MG63 (cell line): ENCODE data around the gene SCN10A. TPM values are rescaled to one million over a fixed set of nuclear protein-coding genes. Genes with fewer than 3 reads are reported as not detected.

ENCODE experiments used
- DNase-seq: peaks from one replicate; pipeline ENCODE4 v3.0.0-alpha.2; 2020
- H3K27me3 ChIP-seq: fragments of 250-450 bp; sonication (Bioruptor Pico); 2 replicates; pipeline ENCODE4 v1.5.1; 2020; ENCODE audit warnings: mild to moderate bottlenecking, moderate library complexity
- H3K36me3 ChIP-seq: fragments of 250-450 bp; sonication (Bioruptor Pico); 2 replicates; pipeline ENCODE4 v1.5.1; 2020; ENCODE audit warnings: mild to moderate bottlenecking, moderate library complexity
- H3K4me3 ChIP-seq: fragments of 250-450 bp; sonication (Bioruptor Pico); 2 replicates; pipeline ENCODE4 v1.5.1; 2020; ENCODE audit warnings: mild to moderate bottlenecking, moderate library complexity
- H3K9me3 ChIP-seq: fragments of 250-450 bp; sonication (Bioruptor Pico); 2 replicates; pipeline ENCODE4 v1.5.1; 2020; ENCODE audit warnings: mild to moderate bottlenecking, moderate library complexity
- total RNA-seq: library from RNA; depleted of rRNA; stranded (reverse); fragments of >200 nt; shearing (Covaris generic); gene quantifications from 2 replicates; pipeline ENCODE4 v1.2.3, GENCODE V29; 2014; ENCODE audit warnings: low replicate concordance; rRNA removed

The SCN10A gene
- not detected in 2 replicates for total RNA-seq

DNA sequence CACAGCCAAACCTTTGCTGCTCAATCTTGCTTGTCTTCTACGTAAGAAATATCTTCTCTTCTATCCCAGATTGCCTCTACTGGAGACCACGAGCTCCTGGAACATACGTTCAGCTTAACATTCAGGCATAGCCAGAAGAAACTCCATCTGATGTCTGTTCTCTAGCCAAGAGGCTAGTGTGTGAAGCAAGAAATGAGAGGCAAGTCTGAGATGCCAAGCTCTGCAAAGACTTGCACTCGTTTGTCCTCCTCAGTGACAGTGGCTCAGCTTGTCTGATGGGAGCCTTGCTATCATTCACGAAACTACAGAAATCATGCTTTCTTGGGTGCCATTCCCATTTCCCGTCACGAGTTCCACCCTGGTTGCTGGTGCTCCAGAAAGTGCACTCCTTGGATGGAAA, at the start of gene SCN10A:
TSS of gene SCN10A (minus strand) at position 192 of the 400 bp plus-strand sequence. CDS start 22,207 bp downstream, outside the sequence.
- DNase-seq = no peak
- no peaks in the 10 kb centered on the region for H3K27me3 ChIP-seq
- no peak within 1 kb of the TSS for H3K4me3 ChIP-seq
- H3K9me3 ChIP-seq = no peaks in the 10 kb centered on the region
- H3K36me3 ChIP-seq = no peaks in the 10 kb centered on the region

DNA sequence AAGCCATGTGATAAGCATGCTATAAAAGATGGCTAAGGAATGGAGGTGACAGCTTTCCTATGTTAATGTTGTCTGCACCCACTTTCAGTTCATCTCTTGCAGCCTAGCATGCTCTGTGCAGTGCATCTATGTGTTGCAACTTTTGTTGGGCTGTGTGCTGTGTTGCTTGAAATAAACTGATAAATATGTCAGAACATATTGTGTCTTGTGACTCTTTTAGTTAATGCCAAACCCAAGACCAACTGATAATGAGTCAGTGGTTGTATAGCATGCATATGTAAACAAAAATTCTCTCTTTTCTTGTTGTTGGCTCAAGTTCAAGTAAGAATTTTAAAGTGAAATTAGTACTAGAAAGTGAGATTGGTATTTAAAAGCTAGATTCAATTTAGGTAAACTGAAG, 37.0 kb upstream of the SCN10A start:
- Histone ChIP-seq H3K27me3 (no peaks in the 10 kb centered on the region), H3K4me3 (no peak overlapping the region), H3K36me3 (no peaks in the 10 kb centered on the region), H3K9me3 (no peaks in the 10 kb centered on the region)
- no peak for DNase-seq

DNA sequence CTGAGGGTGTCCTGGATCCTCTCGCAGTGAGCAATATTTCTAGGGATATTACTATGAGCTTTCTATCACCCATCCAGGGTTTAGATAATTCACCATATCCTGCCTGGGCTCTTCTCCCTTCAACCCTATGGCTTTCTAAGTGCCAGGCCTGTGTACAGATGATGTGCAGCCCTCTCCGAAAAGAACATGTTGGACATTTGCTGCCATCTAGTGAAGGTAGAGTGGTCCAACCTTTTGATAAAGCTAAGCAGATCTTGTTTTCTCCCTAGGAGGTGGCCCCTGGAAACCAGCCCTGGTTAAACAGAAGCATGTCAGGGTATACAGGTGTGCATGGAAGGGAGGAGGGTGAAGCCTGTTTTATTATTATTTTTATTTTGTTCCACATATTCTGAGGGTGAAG, 27.9 kb upstream of the SCN10A start:
- H3K36me3 ChIP-seq = no peaks in the 10 kb centered on the region
- H3K4me3 ChIP-seq = no peak overlapping the region
- H3K9me3 ChIP-seq = no peaks in the 10 kb centered on the region
- 0 out of 2 replicates have a peak, but pooled peaks cover 2% of the 10 kb centered on the region for H3K27me3 ChIP-seq
- DNase-seq = peak; percentile 4

DNA sequence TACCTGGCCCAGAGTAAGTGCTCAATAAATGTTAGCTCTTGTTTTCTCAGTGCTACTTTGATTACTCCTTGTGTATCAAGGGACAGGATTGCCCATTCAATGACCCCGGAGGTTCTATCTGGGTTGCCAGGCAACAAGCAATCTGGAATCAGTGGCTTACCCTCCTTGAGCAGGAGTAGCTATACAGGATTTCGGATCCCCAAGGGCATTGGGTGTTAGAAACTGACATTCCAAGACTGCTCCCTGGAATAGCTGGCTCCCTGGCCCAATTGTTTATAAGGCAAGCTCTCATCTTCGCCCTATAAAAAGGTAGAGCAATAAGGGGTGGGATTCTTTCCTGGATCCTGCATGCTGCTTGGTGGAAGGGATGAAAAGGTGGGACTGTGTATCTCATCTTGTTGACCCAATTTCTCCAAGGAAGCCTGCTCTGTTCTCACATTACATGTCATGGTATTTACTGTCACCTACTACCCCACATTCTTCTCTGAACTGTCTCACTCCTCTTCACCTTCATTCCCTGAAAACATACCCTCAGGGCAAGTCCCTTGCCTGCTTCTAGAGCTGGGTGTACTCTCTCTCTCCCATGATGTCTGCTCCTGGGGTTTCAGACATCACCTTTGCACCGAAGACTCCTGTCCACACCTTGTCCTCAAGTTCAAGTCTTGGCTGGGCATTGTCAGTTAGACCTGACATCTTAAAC, 26.4 kb upstream of the SCN10A start:
- DNase-seq = no peak
- Histone ChIP-seq H3K9me3 (no peaks in the 10 kb centered on the region), H3K4me3 (no peak overlapping the region), H3K27me3 (0 out of 2 replicates have a peak, but pooled peaks cover 2% of the 10 kb centered on the region), H3K36me3 (no peaks in the 10 kb centered on the region)

DNA sequence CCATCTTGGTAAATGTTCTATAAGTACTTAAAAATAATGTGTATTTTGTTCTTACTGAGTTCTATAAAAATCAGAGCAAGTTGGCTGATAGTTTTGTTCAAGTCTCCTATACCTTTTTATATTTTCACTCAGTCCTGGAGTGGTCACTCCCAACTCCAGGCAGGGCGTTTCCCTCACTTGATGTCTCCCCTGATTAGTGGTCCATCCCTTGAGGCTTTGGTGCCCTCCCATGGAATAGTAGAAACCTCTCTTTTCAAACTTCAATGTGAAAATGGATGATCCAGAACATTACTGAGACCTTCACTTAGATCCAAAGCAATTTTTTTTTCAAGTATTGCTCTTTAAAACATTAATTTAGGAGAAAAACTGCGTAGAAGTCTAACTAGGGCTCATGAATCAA, 25.0 kb upstream of the SCN10A start:
- Histone ChIP-seq H3K27me3 (0 out of 2 replicates have a peak, but pooled peaks cover 2% of the 10 kb centered on the region), H3K9me3 (no peaks in the 10 kb centered on the region), H3K4me3 (no peak overlapping the region), H3K36me3 (no peaks in the 10 kb centered on the region)
- no peak for DNase-seq

DNA sequence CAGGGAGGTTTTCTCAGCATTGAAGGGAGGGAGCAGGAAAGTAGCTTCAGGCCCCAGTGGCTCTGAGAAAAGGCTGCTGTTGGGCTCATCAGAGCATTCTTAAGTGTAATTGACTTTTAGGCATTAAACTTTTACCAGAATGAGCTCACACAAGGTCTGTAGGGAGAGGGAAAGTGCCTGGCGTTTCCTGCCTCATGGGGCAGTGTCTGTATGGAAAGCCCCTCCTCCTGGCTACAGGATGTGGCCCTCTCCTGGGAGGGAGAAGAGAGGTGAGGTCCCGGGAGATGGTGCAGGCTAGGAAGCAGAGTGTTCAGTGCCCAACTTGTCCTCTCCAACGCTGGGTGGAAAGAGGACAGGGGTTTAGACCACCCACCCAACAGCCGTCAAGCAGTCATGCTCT, 21.3 kb upstream of the SCN10A start:
- Histone ChIP-seq H3K9me3 (no peaks in the 10 kb centered on the region), H3K36me3 (no peaks in the 10 kb centered on the region), H3K27me3 (0 out of 2 replicates have a peak, but pooled peaks cover 2% of the 10 kb centered on the region), H3K4me3 (no peak overlapping the region)
- DNase-seq = no peak

DNA sequence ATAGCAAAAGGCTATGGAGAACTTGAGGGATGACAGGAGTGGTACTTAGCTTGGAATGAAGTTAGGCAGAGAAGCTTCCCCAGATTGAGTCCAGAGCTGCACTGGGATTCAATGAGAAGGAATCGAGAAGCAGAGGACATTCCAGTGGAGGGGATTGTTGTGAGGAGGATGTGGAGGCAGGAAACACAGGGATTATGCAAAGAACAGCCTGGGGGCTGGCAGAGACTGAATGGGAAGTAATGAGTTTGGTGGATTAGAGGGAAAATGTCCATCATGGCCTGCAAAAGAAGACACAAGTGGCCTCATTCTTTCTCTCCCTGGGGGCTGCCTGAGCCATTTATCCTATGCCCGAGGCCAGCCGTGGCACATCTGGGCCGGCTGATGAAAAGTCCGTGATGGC, 20.5 kb upstream of the SCN10A start:
- no peaks in the 10 kb centered on the region for H3K36me3 ChIP-seq
- no peaks in the 10 kb centered on the region for H3K9me3 ChIP-seq
- H3K27me3 ChIP-seq = 0 out of 2 replicates have a peak, but pooled peaks cover 2% of the 10 kb centered on the region
- DNase-seq = no peak
- no peak overlapping the region for H3K4me3 ChIP-seq

DNA sequence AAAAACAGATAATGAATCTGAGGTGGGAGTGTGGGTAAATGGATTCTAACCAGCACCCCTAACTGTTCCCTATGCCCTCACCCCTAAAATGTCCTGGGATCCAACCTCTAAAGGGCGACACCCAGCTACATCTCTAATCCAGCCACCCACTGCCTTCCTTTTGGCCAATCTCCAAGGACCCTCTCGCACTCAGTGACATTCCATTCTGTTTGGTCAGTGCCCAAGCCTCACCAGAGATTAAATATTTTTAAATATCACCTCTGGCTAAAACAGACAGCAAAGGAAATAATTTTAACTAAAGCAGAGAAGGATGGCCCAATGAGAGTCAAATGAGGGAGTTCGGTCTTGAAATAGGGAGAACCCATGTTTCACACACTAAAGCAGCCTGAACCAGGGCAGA, 19.9 kb upstream of the SCN10A start:
- H3K9me3 ChIP-seq = no peaks in the 10 kb centered on the region
- 0 out of 2 replicates have a peak, but pooled peaks cover 2% of the 10 kb centered on the region for H3K27me3 ChIP-seq
- H3K36me3 ChIP-seq = no peaks in the 10 kb centered on the region
- H3K4me3 ChIP-seq = no peak overlapping the region
- no peak for DNase-seq

DNA sequence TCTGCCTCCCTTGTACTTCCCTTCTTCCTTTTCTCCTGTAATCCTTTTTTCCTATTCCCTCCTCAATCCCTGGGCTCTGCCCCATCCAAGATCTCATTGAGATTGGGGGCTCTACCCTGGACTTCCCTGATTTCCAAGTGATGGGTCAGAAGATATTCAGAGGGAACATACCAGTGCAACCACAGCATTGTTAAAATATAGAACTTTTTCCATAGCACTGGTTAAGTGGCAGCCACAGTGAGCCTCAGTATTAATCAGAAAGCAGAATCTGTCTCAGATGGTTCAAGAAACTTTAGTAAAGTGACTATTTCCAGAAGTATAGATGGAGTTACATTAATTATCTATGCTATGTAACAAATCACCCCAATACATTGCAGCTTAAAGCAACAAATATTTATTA, 18.7 kb upstream of the SCN10A start:
- Histone ChIP-seq H3K36me3 (no peaks in the 10 kb centered on the region), H3K4me3 (no peak overlapping the region), H3K27me3 (no peaks in the 10 kb centered on the region), H3K9me3 (no peaks in the 10 kb centered on the region)
- DNase-seq = no peak

DNA sequence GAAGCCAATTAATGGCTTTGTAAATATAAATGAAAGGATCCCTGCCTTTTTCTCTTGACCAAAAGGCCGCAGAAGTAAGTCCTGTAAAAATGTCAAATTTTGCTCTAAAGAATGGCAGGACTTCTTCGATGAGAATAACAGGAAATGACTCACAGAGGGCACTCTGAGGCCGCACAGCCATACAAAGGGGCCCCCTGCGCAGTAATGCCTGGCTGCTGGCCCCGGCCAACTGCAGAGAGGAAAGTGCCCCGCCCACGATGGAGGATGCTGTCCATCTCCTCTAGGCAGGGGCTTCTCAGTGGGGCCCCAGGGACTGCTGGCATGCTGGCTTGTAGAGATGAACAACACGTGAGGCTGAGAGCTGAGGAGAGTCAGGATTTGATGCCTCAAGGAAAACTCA, 18.1 kb upstream of the SCN10A start:
- peak; percentile 86 for DNase-seq
- Histone ChIP-seq H3K9me3 (no peaks in the 10 kb centered on the region), H3K27me3 (no peaks in the 10 kb centered on the region), H3K36me3 (no peaks in the 10 kb centered on the region), H3K4me3 (no peak overlapping the region)

DNA sequence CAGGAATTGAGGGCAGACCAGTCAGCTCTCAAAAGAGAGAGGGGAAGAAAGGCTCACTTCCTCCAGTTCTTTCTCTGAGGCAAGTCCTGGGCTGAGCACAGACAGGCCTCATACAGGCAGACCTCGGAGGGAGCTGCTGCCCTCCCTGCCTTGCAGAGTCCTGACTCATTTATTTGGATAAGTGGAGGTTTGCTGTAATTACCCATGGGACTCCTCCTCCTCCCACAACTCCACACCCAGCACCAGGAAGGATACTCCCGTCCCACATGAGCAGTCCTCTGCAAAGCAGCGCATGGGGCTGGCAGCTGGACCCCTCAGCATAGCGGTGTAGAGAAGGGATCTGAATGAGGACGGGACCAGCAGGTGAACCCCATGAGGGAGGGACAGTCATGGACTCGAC, 13.4 kb upstream of the SCN10A start:
- Histone ChIP-seq H3K9me3 (no peaks in the 10 kb centered on the region), H3K4me3 (no peak overlapping the region), H3K36me3 (no peaks in the 10 kb centered on the region), H3K27me3 (no peaks in the 10 kb centered on the region)
- peak; percentile 64 for DNase-seq

DNA sequence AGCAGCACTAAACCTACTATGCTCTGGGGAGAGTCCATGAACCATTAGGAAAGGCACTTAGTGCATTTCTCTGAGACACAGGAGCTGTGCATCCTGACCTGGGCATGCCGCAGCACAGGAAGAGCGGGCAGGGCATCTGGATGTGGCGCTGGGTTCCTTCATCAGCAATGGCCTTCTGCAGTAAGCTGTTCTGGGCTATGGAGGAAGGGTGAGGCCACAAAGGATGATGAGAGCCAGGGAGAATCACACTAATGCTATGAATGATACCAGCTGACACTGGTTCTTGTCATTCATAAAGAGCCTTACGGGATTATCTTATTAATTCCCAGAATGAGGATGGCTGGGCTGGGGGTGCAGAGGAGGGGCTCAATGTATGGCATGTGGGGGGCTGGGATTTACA, 12.7 kb upstream of the SCN10A start:
- no peak overlapping the region for H3K4me3 ChIP-seq
- no peaks in the 10 kb centered on the region for H3K36me3 ChIP-seq
- no peaks in the 10 kb centered on the region for H3K9me3 ChIP-seq
- H3K27me3 ChIP-seq = no peaks in the 10 kb centered on the region
- DNase-seq = no peak

DNA sequence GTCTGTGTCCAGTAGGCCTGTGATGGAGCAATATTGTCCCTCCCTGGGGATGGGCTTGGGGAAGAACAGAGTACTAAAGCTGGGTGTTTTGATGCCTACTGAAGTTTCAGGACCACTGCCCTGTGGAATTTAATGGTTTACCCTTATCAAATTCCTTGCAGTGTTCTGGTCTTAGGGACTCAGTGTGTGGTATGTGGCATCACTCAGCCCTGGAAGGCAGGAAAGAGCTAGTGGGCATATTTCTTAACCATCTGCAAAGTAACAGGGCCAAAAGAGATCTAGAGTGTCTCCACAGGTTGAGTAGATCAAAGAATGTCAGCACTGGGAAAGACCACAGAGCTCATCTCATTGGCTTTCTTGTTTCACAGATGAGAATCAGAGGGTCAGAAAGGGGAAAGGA, 11.8 kb upstream of the SCN10A start:
- Histone ChIP-seq H3K9me3 (no peaks in the 10 kb centered on the region), H3K27me3 (no peaks in the 10 kb centered on the region), H3K4me3 (no peak overlapping the region), H3K36me3 (no peaks in the 10 kb centered on the region)
- DNase-seq = no peak

DNA sequence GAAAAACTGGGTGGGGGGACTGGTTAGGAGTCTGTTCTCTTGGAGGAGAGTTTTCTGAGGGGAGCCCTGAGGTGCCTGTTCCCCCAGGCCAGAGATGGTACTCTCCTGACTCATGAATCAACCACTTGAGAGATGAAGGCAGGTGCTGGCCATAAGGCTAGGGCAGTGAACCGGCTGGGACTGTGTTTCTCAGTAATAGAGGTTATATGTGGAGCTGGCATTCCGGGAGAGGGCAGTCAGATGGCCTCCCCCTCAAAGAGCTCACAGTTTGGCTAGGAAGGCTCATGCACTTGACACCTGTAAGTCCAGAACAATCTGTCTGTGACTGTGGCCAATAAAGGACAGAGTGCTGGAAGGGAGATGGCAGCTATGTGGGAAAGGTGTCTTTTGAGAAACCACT, 10.0 kb upstream of the SCN10A start:
- H3K27me3 ChIP-seq = no peaks in the 10 kb centered on the region
- no peaks in the 10 kb centered on the region for H3K36me3 ChIP-seq
- H3K4me3 ChIP-seq = no peak overlapping the region
- no peaks in the 10 kb centered on the region for H3K9me3 ChIP-seq
- no peak for DNase-seq

DNA sequence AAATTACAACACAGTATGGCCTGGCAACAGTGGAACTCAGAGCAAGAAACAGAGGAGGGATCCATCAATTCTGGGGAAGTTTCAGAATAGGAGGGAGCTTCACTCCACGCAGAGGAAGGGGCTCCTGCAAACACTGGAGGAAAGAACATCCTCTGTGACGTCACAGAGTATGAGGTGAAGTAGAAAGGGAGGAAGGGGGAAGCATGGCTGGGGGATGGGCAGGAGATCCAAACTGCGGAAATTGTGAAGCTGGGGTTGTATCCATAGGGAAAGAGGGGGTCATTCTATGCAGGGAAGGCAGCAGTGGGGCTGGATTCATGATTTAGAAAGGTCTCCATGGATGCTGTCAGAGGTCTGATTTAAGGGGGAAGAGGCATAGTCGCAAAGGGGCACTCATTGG, 8.3 kb upstream of the SCN10A start:
- no peaks in the 10 kb centered on the region for H3K9me3 ChIP-seq

DNA sequence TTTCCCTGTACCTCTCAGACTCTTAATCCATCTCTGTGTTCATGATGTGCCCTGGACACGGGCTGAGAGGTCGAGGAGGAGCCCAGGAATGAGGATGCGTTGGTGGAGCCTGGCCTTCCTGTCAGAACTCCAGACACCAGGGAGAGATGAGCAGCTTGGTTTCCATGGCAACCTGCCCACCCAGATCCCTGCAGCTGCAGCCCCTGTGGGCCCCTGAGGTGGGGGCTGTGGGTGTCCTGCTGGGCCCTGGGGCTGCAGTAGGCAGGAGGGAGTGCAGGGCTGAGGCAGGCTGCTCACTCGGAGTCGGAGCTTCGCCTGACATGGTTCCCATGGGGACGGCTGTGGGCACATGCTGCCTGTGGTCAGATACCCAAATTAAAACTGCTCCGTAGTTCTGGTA, 7.7 kb upstream of the SCN10A start:
- Histone ChIP-seq H3K4me3 (no peak overlapping the region), H3K36me3 (no peaks in the 10 kb centered on the region), H3K9me3 (no peaks in the 10 kb centered on the region), H3K27me3 (no peaks in the 10 kb centered on the region)
- DNase-seq = no peak

More for the DNA sequence above, 8.3 kb upstream of the SCN10A start:
- no peak for DNase-seq
- Histone ChIP-seq H3K27me3 (no peaks in the 10 kb centered on the region), H3K4me3 (no peak overlapping the region), H3K36me3 (no peaks in the 10 kb centered on the region)

DNA sequence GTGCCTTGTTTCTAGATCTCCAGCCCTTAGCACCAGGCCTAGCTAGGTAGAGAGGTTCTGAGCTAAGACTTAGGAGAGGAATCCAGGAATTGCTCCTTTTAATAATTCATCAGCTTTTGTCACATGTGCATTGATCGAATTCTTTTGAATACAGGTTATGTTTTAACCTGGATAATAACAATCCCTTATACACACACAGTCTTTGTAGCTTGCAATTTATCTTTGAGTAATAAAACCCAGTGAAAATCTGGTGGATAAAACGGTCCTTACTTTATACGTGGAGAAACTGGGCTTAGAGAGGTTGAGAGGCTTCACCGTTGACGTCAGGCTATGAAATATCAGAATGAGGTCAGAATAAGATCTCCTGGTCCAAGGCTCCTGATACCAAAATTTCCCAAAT, 7.2 kb upstream of the SCN10A start:
- Histone ChIP-seq H3K4me3 (no peak overlapping the region), H3K36me3 (no peaks in the 10 kb centered on the region), H3K27me3 (no peaks in the 10 kb centered on the region), H3K9me3 (no peaks in the 10 kb centered on the region)
- no peak for DNase-seq

DNA sequence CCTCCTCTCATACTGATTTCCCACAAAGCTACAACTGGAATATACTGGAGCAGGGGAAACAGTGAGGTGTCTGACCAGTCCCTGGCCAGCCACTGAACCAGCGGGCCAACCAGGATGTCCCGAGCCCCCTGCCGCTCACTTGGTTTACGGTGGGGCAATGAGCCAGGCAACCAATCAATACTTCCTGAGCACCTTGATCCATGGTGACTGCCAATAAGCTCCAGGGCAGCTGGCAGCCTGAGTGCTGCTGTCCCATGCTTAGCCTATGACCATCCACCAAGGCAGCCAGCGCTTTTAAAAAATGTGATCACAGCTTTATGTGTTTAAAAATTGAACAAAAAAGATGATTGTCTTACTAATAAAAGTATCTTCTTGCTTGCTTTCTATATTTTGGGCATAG, 4.2 kb downstream of the SCN10A start:
- no peak for DNase-seq
- Histone ChIP-seq H3K36me3 (no peaks in the 10 kb centered on the region), H3K9me3 (no peaks in the 10 kb centered on the region), H3K27me3 (no peaks in the 10 kb centered on the region), H3K4me3 (no peak overlapping the region)
